Cerebellar nuclear complex (tissue), 1 donor: ENCODE measurements around the gene TPSAB1.

ENCODE experiments used
- DNase-seq, 2 experiments: peaks; one replicate each; lab custom pipeline; 2025; lab: John Stamatoyannopoulos, UW

Gene TPSAB1

DNA sequence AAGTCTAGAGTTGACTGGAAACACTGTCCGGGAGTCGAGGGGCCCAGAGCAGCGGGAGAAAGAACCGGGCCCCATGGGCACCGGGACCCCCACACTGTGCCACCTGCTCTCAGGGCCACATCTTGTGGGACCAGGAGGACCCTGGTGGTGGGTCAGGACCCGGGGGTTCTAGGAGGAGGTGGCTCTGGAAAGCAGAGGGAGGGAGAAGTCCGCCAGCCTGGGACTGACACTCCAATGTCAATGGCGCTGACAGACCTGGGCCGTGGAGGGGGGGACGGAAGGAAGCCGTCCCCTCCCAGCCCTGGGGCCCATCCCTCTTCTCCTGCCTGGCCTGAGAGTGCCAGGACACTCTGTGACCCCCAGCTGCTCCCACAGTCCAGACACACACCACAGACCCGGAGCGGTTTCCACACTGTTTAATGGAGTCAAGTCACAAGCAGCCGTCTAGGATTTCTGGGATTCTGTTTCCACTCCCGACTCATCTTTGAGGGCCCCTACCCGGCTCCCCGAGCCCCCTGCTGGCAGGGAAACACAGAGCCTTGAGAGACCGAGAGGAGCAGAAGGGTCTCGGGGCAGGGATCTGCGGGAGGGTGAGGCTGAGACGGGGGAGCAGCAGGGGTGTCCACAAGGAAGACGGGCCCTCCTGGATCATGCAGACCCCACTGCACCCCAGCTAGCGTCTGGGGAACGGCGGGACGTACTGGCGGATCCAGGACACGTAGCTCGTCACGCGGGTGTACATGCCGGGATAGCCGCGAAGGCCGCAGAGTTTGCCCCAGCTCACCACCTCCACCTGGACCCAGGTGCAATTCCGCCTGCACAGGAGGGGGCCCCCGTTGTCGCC, 45.4 kb downstream of the TPSAB1 start:
- no peak for DNase-seq

DNA sequence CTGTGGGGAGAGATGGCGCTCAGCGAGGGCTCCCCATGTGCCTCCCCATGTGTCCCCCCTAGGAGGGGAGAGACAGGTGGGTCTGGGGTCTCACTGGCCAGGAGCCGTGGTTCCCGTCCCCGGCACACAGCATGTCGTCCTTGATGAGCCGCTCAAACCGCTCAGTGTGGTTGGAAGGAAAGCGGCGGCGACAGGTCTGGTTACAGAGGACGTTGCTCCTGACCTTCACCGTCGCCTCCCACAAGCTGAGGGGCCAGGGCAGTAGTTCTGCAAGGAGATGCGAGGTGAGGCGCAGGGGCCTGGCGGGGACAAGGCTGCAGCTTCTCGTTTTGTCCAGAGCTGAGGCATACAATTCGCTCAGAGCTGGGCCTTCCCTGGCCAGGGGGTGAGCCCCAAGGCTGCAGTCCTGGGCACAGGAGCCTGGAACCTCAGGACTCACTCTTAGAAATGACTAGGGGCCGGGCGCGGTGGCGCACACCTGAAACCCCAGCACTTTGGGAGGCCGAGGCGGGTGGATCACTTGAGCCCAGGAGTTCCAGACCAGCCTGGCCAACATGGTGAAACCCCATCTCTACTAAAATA, 46.1 kb downstream of the TPSAB1 start:
- no peak for DNase-seq

DNA sequence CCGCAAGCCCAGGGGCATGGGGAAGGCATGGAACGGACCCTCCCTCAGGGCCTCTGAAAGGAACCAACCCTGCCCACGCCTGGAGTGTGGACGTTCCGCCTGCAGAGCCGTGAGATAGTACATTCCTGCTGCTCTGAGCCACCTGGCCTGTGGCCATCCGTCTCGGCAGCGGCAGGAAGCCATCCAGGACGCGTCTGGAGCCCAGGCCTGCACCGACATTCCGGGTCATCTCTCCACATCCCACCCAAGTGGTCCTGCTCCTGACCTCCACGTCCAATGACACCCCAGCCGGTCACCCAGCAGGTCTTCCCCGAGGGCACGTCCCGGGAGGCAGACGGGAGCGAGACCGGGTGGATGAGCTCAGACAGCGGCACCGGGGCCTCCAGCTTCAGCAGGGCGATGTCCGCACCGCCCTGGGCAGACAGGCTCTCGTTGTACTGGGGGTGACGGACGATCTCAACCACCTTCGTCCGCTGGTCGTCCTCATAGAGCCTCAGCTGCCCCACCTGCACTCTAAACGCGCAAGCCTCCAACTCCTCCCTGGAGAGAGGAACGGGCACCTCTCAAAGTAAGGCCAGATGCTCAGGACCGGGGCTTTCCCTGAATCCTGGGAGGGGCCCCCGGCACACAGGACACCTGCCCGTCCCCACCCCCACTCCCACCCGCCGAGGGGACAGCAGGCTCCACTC, 47.6 kb downstream of the TPSAB1 start:
- no peak for DNase-seq

DNA sequence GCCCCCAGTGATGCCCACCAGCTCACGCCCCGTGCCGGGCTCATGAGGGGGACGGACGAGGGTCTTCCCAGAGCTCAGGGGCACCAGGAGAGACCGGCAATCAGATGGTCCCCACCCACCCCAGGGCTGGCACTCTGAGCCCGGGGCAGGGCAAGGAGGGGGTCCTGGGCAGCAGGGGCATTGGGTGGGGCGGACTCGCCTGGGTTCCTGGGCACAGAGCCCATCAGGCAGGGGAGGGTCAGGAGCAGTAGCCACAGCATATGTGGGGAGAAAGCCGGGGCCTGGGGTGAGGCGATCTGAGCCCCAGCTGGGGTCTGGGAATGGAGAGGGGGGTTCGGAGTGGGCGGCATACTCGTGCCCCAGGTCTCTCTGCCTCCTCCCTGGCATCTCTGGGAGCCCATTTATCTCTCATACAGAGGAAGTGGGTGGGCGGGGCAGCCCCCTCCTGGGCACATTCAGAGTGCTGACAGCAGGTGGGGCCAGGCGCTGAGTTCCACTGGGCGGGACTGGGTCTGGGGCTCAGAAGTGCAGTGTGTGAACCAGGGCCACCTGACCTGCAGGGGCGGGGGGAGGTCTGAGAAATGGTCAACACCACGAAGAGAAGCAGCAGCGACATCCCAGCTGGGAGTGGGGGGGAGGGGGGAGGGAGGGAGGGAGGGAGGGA, 48.4 kb downstream of the TPSAB1 start:
- no peak for DNase-seq

DNA sequence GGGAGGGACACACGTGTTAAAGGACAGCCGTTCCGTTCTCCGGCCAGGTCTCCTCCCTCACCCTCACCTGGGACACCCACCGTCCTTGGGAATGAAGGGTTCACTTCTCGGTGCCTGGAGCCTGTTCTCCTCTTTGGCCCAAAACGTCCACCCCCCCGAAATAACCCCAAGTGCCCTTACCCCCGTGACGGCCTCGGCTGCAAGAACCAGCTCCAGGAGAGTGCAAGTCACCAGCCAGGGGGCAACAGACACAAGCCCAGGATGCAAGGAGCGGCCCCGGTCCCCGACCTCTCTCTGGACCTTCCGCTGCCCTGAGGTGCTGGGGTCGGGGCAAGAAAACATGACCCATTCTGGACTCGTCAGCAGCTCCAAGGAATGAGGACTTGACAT, 49.0 kb downstream of the TPSAB1 start:
- no peak for DNase-seq

DNA sequence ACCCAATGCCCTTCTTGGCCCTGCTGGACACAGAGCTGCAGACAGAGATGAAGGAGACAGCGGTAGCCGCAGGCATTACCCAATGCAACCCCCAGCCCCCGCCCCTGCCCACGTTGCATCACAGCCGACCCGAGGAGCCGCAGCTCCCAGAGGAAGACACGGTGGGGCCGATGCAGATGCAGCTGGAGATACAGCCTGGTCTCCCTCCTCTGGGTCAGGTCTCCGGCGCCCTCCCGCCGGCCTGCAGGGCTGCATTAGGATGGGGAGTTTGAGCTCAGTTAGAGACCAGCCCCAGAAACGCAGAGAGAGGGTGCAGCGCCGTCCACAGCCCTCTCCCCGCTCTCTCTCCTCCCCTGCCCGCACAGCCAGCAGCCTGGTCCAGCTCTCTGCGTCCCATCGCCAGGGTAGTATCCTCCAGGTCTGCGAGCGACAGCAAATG, 49.6 kb downstream of the TPSAB1 start:
- no peak for DNase-seq

DNA sequence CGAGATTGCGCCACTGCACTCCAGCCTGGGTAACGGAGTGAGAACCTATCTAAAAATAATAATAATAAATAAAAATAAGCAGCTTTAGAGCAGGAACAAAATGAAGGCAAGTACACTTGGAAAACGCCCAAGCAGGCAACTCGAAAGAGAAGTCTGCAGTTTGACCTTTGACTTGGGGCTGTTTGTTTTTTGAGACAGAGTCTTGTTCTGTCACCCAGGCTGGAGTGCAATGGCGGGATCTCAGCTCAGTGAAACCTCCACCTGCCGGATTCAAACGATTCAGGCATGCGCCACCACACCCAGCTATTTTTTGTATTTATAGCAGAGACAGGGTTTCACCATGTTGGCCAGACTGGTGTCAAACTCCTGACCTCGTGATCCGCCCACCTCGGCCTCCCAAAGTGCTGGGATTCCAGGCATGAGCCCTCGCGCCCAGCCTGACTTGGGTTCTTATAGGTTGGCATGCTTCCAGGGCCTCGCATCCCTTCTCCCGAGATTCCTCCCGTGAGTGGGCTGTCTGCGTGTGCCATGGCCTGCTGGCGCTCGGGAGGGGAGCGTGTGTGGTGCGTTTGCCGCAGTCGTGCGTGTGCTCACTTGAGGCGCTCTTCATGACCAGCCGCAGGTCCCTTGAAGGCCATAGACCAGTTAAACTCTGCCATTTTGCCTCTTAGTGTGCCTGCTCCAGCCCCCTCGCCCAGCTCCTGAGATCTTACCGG, 50.5 kb downstream of the TPSAB1 start:
- DNase-seq = no peak

DNA sequence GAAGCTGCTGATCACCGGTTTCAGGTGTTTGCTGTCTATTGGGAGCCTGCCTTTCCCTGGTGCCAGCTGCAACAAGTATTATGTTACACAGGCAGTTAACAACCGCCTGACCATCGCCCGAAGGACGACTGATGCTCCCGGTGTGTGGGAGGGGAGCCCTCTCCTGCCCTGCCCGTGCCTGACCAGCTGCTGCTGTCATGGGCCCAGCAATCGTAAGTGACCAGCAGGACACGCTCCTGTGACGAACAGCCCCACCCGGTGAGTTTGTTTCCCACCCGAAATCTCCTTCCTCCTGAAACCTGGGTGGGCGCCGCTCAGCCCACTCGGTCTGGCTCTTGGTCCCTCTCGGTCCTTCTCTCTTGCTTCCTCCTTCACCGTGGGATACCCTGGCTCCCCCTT, 51.1 kb downstream of the TPSAB1 start:
- no peak for DNase-seq
